Gastrocnemius medialis (tissue), 4 donors: ENCODE results near the gene FASN.

Source experiments
- CTCF ChIP-seq, 5 experiments: fragments of 450-650 bp in 3 of 5; fragments of 200-600 bp in 2 of 5; sonication (generic) in 2 of 5; IDR thresholded peaks in 4 of 5; conservative IDR thresholded peaks in 1 of 5; 1 replicate in 4 of 5; 2 replicates in 1 of 5; pipeline ENCODE4 v1.5.1; 2016 to 2019; ENCODE audit warnings: antibody characterized with exemption in 5 of 5, mild to moderate bottlenecking in 3 of 5, moderate library complexity in 3 of 5
- POLR2A ChIP-seq, 2 donors: fragments of 450-650 bp; IDR thresholded peaks; one replicate each; pipeline ENCODE4 v1.6.1; 2017; ENCODE audit warnings: antibody characterized with exemption in 2 of 2, mild to moderate bottlenecking in 2 of 2, moderate library complexity in 2 of 2

- TF ChIP-seq CTCF (IDR thresholded peaks at IDR 0.05 in 4 of 5, conservative IDR thresholded peaks at IDR 0.05 in 1 of 5) (no peak), POLR2A (IDR thresholded peaks at IDR 0.05) (no peak)
Measured at GRCh38 chr17:82080048-82080788, 17.8 kb downstream of the FASN start.
